IMR-90 (cell line): ENCODE data around the gene GALC. TPM values are rescaled to one million over a fixed set of nuclear protein-coding genes. Genes with fewer than 3 reads are reported as not detected.

Experiments
- ATAC-seq: fragments of 200-7000 bp; cut with Tn5 transposase; 2 replicates; pipeline ENCODE4 v1.9.1; 2020; ENCODE audit warnings: low read depth, mild to moderate bottlenecking, moderate library complexity
- BruUV-seq: library from RNA; stranded (reverse); fragments of 400-500 nt; replicated peaks from 2 replicates; lab custom pipeline; 2021; lab: Mats Ljungman, UMichigan
- CTCF ChIA-PET: fragments of 300-600 bp; formaldehyde crosslinking; extraction: SDS; loops from one replicate; lab custom pipeline; 2021; ENCODE audit warnings: antibody characterized with exemption; lab: Yijun Ruan, JAX
- POLR2A ChIA-PET: fragments of 300-600 bp; sonication (Branson Sonifier 250); formaldehyde crosslinking; loops from one replicate; lab custom pipeline; 2022; ENCODE audit warnings: antibody characterized with exemption; ENCODE audit not compliant: unreplicated experiment; lab: Charles Lee
- DNase-seq: peaks from one replicate; pipeline ENCODE4 v3.0.0; 2013
- H2AFZ ChIP-seq: replicated peaks from 2 replicates; pipeline ENCODE3; 2013; ENCODE audit warnings: low read length, mild to moderate bottlenecking; ENCODE audit not compliant: poor library complexity
- H2AK5ac ChIP-seq: 2 replicates; pipeline ENCODE4 v1.6.1; 2013; ENCODE audit warnings: low read depth, low read length, inconsistent platforms
- H2AK9ac ChIP-seq: replicated peaks from 2 replicates; pipeline ENCODE3; 2013; ENCODE audit warnings: mild to moderate bottlenecking, low read depth, low read length, moderate library complexity; ENCODE audit not compliant: poor library complexity
- H2BK120ac ChIP-seq: 2 replicates; pipeline ENCODE4 v1.6.1; 2013; ENCODE audit warnings: low read depth, low read length, inconsistent platforms
- H2BK15ac ChIP-seq: 3 replicates; pipeline ENCODE4 v1.6.1; 2013; ENCODE audit warnings: low read depth, low read length, inconsistent platforms
- H2BK20ac ChIP-seq: 2 replicates; pipeline ENCODE4 v1.6.1; 2013; ENCODE audit warnings: low read depth, mild to moderate bottlenecking, inconsistent platforms, low read length, moderate library complexity
- H2BK5ac ChIP-seq: 2 replicates; pipeline ENCODE4 v1.6.1; 2013; ENCODE audit warnings: mild to moderate bottlenecking, low read depth, low read length, inconsistent platforms; ENCODE audit not compliant: poor library complexity, severe bottlenecking
- H3K14ac ChIP-seq: replicated peaks from 2 replicates; pipeline ENCODE4 v1.6.1; 2013; ENCODE audit warnings: low read depth, low read length, inconsistent platforms
- H3K18ac ChIP-seq: 2 replicates; pipeline ENCODE4 v1.6.1; 2013; ENCODE audit warnings: low read depth, low read length, control low read depth
- H3K23ac ChIP-seq: 2 replicates; pipeline ENCODE4 v1.6.1; 2013; ENCODE audit warnings: low read depth, low read length, inconsistent platforms
- H3K27ac ChIP-seq: 2 replicates; pipeline ENCODE4 v1.5.1; 2013; ENCODE audit warnings: mild to moderate bottlenecking, control low read depth, low read length; ENCODE audit not compliant: insufficient read depth
- H3K27me3 ChIP-seq: 2 replicates; pipeline ENCODE4 v1.6.1; 2013; ENCODE audit warnings: low read length; ENCODE audit not compliant: control insufficient read depth, insufficient read depth
- H3K36me3 ChIP-seq: 2 replicates; pipeline ENCODE4 v1.6.1; 2013; ENCODE audit warnings: low read length, mixed read lengths; ENCODE audit not compliant: control insufficient read depth, insufficient read depth
- H3K4ac ChIP-seq: 2 replicates; pipeline ENCODE4 v1.6.1; 2013; ENCODE audit warnings: low read depth, low read length, inconsistent platforms
- H3K4me1 ChIP-seq: 2 replicates; pipeline ENCODE4 v1.6.1; 2013; ENCODE audit warnings: low read length, mixed read lengths; ENCODE audit not compliant: control insufficient read depth, insufficient read depth
- H3K4me2 ChIP-seq: 2 replicates; pipeline ENCODE4 v1.6.1; 2013; ENCODE audit warnings: low read depth, mild to moderate bottlenecking, control low read depth, low read length, moderate library complexity
- H3K4me3 ChIP-seq: 2 replicates; pipeline ENCODE4 v1.5.1; 2013; ENCODE audit warnings: low read depth, mild to moderate bottlenecking, control low read depth, low read length, moderate library complexity; ENCODE audit not compliant: insufficient read depth
- H3K56ac ChIP-seq: 2 replicates; pipeline ENCODE4 v1.6.1; 2013; ENCODE audit warnings: low read length, inconsistent platforms; ENCODE audit not compliant: insufficient read depth; ENCODE audit errors: extremely low read depth
- H3K79me1 ChIP-seq, 2 experiments: 2 replicates each; pipeline ENCODE4 v1.6.1; 2013; ENCODE audit warnings: low read length in 2 of 2, inconsistent platforms in 1 of 2, low read depth in 1 of 2
- H3K9ac ChIP-seq: 2 replicates; pipeline ENCODE4 v1.6.1; 2013; ENCODE audit warnings: low read depth, low read length, control low read depth
- H3K9me1 ChIP-seq: 2 replicates; pipeline ENCODE4 v1.6.1; 2013; ENCODE audit warnings: low read length, inconsistent platforms; ENCODE audit not compliant: insufficient read depth
- H3K9me3 ChIP-seq: 2 replicates; pipeline ENCODE4 v1.6.1; 2013; ENCODE audit warnings: low read length; ENCODE audit not compliant: control insufficient read depth, insufficient read depth
- H4K20me1 ChIP-seq: 2 replicates; pipeline ENCODE4 v1.6.1; 2013; ENCODE audit warnings: low read length, inconsistent platforms; ENCODE audit not compliant: insufficient read depth
- H4K5ac ChIP-seq: 2 replicates; pipeline ENCODE4 v1.6.1; 2013; ENCODE audit warnings: mild to moderate bottlenecking, low read depth, low read length, control low read depth
- H4K8ac ChIP-seq, 2 experiments: 2 replicates each; pipeline ENCODE4 v1.6.1; 2013; ENCODE audit warnings: low read depth in 2 of 2, low read length in 2 of 2, control low read depth in 1 of 2, inconsistent platforms in 1 of 2
- H4K91ac ChIP-seq: 2 replicates; pipeline ENCODE4 v1.6.1; 2013; ENCODE audit warnings: low read depth, low read length, inconsistent platforms; ENCODE audit not compliant: insufficient read depth
- BHLHE40 ChIP-seq: fragments of 150-350 bp; IDR thresholded peaks from 2 replicates; pipeline ENCODE4 v1.6.1; 2016; ENCODE audit warnings: mild to moderate bottlenecking, low read depth, low read length
- CEBPB ChIP-seq: IDR thresholded peaks from 2 replicates; pipeline ENCODE4 v1.6.1; 2012; ENCODE audit warnings: low read depth, low read length, improper control_type of control experiment
- CHD1 ChIP-seq: IDR thresholded peaks from 2 replicates; pipeline ENCODE4 v1.6.1; 2012; ENCODE audit warnings: low read depth, low read length, improper control_type of control experiment
- FOS ChIP-seq: fragments of 150-350 bp; IDR thresholded peaks from 2 replicates; pipeline ENCODE4 v1.6.1; 2016; ENCODE audit warnings: low read depth, low read length
- MAFK ChIP-seq: IDR thresholded peaks from 2 replicates; pipeline ENCODE4 v1.6.1; 2012; ENCODE audit warnings: low read depth, low read length, improper control_type of control experiment
- MAZ ChIP-seq: IDR thresholded peaks from 2 replicates; pipeline ENCODE4 v1.6.1; 2012; ENCODE audit warnings: low read depth, mild to moderate bottlenecking, low read length, improper control_type of control experiment, moderate library complexity, borderline replicate concordance
- MXI1 ChIP-seq: IDR thresholded peaks from 2 replicates; pipeline ENCODE4 v1.6.1; 2012; ENCODE audit warnings: low read depth, mild to moderate bottlenecking, low read length, moderate library complexity, borderline replicate concordance
- NFE2L2 ChIP-seq: fragments of 150-350 bp; IDR thresholded peaks from 2 replicates; pipeline ENCODE4 v1.6.1; 2016; ENCODE audit warnings: low read depth, mild to moderate bottlenecking, low read length
- POLR2A ChIP-seq: IDR thresholded peaks from 2 replicates; pipeline ENCODE4 v1.6.1; 2012; ENCODE audit warnings: mild to moderate bottlenecking, low read depth, low read length
- RAD21 ChIP-seq: IDR thresholded peaks from 2 replicates; pipeline ENCODE4 v1.6.1; 2012; ENCODE audit warnings: low read length, improper control_type of control experiment
- RCOR1 ChIP-seq: IDR thresholded peaks from 2 replicates; pipeline ENCODE4 v1.6.1; 2012; ENCODE audit warnings: mild to moderate bottlenecking, low read length, improper control_type of control experiment; ENCODE audit not compliant: insufficient replicate concordance
- RFX5 ChIP-seq: IDR thresholded peaks from 2 replicates; pipeline ENCODE4 v1.8.0; 2012; ENCODE audit warnings: low read depth, mild to moderate bottlenecking, low read length, moderate library complexity
- SMC3 ChIP-seq: fragments of 150-350 bp; IDR thresholded peaks from 2 replicates; pipeline ENCODE4 v1.6.1; 2016; ENCODE audit warnings: low read depth, mild to moderate bottlenecking, antibody characterized with exemption, low read length, moderate library complexity
- WGBS, 2 experiments: methylation state at CpG; one replicate each; pipeline versions ENCODE4 v1.1.5 to v1.1.7; 2013; ENCODE audit warnings: missing lambda C conversion rate in 2 of 2; ENCODE audit not compliant: insufficient read length in 1 of 2; ENCODE audit errors: extremely low coverage in 2 of 2; 5-methylcytosine and 5-hydroxymethylcytosine counted together
- dilution Hi-C: fragments of 300-500 bp; cut with HindIII; formaldehyde crosslinking; loops from one replicate; pipeline ENCODE4 v1.14.3; 2018; ENCODE audit warnings: low sequenced_read_pairs; ENCODE audit not compliant: unreplicated experiment
- in situ Hi-C: fragments of 300-500 bp; cut with MboI; formaldehyde crosslinking; loops from 3 replicates; pipeline ENCODE4 v1.14.3; 2019; ENCODE audit warnings: low sequenced_read_pairs, inconsistent platforms, mixed read lengths
- intact Hi-C: fragments of 100-400 bp; cut with micrococcal nuclease; formaldehyde crosslinking; loops from 2 replicates; pipeline ENCODE4 v1.10.0; 2022
- polyA plus RNA-seq, 3 experiments: library from polyadenylated mRNA; depleted of rRNA; stranded (reverse); fragments of >200 nt; gene quantifications; 2 replicates each; pipeline ENCODE4 v1.2.3, GENCODE V29; 2012; ENCODE audit warnings: low replicate concordance in 1 of 3
- total RNA-seq: library from RNA; depleted of rRNA; stranded (reverse); fragments of >200 nt; gene quantifications from 2 replicates; pipeline ENCODE4 v1.2.3, GENCODE V29; 2012
- TF ChIP-seq, protein P1 (sequence below): conservative IDR thresholded peaks from 2 replicates; pipeline ENCODE4 v1.5.1; 2012; ENCODE audit warnings: mild to moderate bottlenecking, low read depth, low read length, improper control_type of control experiment
- TF ChIP-seq, protein P2 (sequence below): fragments of 150-350 bp; IDR thresholded peaks from 2 replicates; pipeline ENCODE4 v1.6.1; 2017; ENCODE audit warnings: mild to moderate bottlenecking, antibody characterized with exemption, low read length, low read depth
- TF ChIP-seq, protein P3 (sequence below): fragments of 150-350 bp; IDR thresholded peaks from 2 replicates; pipeline ENCODE4 v1.6.1; 2016; ENCODE audit warnings: low read depth, mild to moderate bottlenecking, low read length, moderate library complexity, borderline replicate concordance

GALC gene
- total and polyA plus RNA-seq, 2 of the 4 experiments (the other 2 are of a cell fraction) = 6.3 to 7.9 TPM

DNA sequence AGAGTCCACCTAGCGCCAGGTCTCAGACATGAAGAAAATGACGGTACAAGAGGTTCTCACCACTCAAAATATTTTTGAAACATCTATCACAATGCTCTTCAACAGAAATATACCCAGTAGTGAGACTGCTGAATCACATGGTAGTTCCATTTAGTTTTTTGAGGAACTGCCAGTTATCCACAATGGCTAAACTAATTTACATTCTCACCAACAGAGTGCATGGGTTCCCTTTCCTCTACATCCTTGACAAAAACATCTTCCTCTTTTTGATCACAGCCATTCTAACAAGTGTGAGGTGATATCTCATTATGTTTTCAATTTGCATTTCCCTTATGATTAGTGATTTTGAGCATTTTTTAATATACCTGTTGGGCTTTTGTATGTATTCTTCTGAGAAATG, 6.3 kb upstream of the GALC start:
- Histone ChIP-seq H3K4me3 (no peak overlapping the region), H4K20me1 (no peaks in the 10 kb centered on the region), H2BK5ac (no peak overlapping the region), H3K56ac (no peak overlapping the region), H3K9ac (no peak overlapping the region), H3K9me1 (no peaks in the 10 kb centered on the region), H4K5ac (no peak overlapping the region), H3K4me2 (no peak overlapping the region), H2AK9ac (no peak overlapping the region), H2BK20ac (no peak overlapping the region), H2BK15ac (no peak overlapping the region), H3K23ac (no peak overlapping the region), H3K4me1 (peaks cover 4% of the 10 kb centered on the region; the same call in 1 of the 2 replicates), H3K36me3 (no peaks in the 10 kb centered on the region), H2BK120ac (no peak overlapping the region), H3K4ac (no peak overlapping the region), H3K14ac (no peak overlapping the region), H2AFZ (no peak overlapping the region), H3K18ac (no peak overlapping the region), H3K9me3 (no peaks in the 10 kb centered on the region), H4K91ac (no peak overlapping the region), H3K27me3 (no peaks in the 10 kb centered on the region; the same call in 1 of the 2 replicates), H3K27ac (no peak overlapping the region), H3K79me1 (no peaks in the 10 kb centered on the region), H2AK5ac (no peak overlapping the region), H4K8ac (no peak overlapping the region)
- in situ Hi-C loops (no loop called here), intact Hi-C loops (no loop called here), dilution Hi-C loops (no loop called here)
- WGBS, 2 experiments = 94% methylated on average over 2 of the region's 2 CpGs; no CpG with 5 or more reads in 1 of the 2 experiments
- CTCF ChIA-PET = interaction anchor here (1.1 kb wide), 1 partner anchor 15 kb away, joined by 3 read pairs; no protein-coding TSS in a partner anchor
- DNase-seq = no peak
- ATAC-seq = no peak
- no TSS peak for BruUV-seq
- TF ChIP-seq RCOR1 (no peak), POLR2A (no peak), SMC3 (no peak), RFX5 (no peak), MXI1 (no peak), FOS (no peak), CHD1 (no peak), MAZ (no peak), RAD21 (no peak), CEBPB (no peak), MAFK (no peak), BHLHE40 (no peak), NFE2L2 (no peak)
- TF ChIP-seq, protein P1, sequence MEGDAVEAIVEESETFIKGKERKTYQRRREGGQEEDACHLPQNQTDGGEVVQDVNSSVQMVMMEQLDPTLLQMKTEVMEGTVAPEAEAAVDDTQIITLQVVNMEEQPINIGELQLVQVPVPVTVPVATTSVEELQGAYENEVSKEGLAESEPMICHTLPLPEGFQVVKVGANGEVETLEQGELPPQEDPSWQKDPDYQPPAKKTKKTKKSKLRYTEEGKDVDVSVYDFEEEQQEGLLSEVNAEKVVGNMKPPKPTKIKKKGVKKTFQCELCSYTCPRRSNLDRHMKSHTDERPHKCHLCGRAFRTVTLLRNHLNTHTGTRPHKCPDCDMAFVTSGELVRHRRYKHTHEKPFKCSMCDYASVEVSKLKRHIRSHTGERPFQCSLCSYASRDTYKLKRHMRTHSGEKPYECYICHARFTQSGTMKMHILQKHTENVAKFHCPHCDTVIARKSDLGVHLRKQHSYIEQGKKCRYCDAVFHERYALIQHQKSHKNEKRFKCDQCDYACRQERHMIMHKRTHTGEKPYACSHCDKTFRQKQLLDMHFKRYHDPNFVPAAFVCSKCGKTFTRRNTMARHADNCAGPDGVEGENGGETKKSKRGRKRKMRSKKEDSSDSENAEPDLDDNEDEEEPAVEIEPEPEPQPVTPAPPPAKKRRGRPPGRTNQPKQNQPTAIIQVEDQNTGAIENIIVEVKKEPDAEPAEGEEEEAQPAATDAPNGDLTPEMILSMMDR = no peak
- TF ChIP-seq, protein P2, sequence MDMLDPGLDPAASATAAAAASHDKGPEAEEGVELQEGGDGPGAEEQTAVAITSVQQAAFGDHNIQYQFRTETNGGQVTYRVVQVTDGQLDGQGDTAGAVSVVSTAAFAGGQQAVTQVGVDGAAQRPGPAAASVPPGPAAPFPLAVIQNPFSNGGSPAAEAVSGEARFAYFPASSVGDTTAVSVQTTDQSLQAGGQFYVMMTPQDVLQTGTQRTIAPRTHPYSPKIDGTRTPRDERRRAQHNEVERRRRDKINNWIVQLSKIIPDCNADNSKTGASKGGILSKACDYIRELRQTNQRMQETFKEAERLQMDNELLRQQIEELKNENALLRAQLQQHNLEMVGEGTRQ = no peak
- TF ChIP-seq, protein P3, sequence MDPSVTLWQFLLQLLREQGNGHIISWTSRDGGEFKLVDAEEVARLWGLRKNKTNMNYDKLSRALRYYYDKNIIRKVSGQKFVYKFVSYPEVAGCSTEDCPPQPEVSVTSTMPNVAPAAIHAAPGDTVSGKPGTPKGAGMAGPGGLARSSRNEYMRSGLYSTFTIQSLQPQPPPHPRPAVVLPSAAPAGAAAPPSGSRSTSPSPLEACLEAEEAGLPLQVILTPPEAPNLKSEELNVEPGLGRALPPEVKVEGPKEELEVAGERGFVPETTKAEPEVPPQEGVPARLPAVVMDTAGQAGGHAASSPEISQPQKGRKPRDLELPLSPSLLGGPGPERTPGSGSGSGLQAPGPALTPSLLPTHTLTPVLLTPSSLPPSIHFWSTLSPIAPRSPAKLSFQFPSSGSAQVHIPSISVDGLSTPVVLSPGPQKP = no peak
- POLR2A ChIA-PET = no interaction called here
